GM18873 (cell line): ENCODE results near the gene PTN.
"Not testable (repeated sequence)": the region's sequence is repeated elsewhere in the genome, so short reads cannot be mapped to it uniquely, and the experiment has no call there.

ENCODE experiments used
- ATAC-seq: cut with Tn5 transposase; IDR thresholded peaks from one replicate; pipeline ENCODE4 v1.9.1; 2021; ENCODE audit warnings: mild to moderate bottlenecking, moderate library complexity, moderate number of reproducible peaks; ENCODE audit not compliant: unreplicated experiment, low FRiP score

PTN gene

GRCh38 chr7:137268001-137268865, 75.3 kb downstream of the PTN start:
- ATAC-seq = not testable (repeated sequence)

GRCh38 chr7:137266764-137267163, 76.8 kb downstream of the PTN start:
- ATAC-seq = no peak

GRCh38 chr7:137265480-137265879, 78.1 kb downstream of the PTN start:
- not testable (repeated sequence) for ATAC-seq

- no peak for ATAC-seq
These were observed 80.9 kb downstream of the PTN start for GRCh38 chr7:137262599-137262998.

- no peak for ATAC-seq
These were observed 85.0 kb downstream of the PTN start for GRCh38 chr7:137258552-137258951.

- no peak for ATAC-seq
These were observed 88.8 kb downstream of the PTN start for GRCh38 chr7:137254766-137255165.

- ATAC-seq = no peak
These were observed 97.6 kb downstream of the PTN start for GRCh38 chr7:137245890-137246289.

- no peak for ATAC-seq
These were observed 98.3 kb downstream of the PTN start for GRCh38 chr7:137245186-137245585.

GRCh38 chr7:137243741-137244140, 99.8 kb downstream of the PTN start:
- no peak for ATAC-seq

- no peak for ATAC-seq
These were observed 100.9 kb downstream of the PTN start for GRCh38 chr7:137242616-137243015.

- no peak for ATAC-seq
These were observed 101.7 kb downstream of the PTN start for GRCh38 chr7:137241655-137242360.

- not testable (repeated sequence) for ATAC-seq
These were observed 104.3 kb downstream of the PTN start for GRCh38 chr7:137239186-137239585.

- ATAC-seq = no peak
These were observed 108.1 kb downstream of the PTN start for GRCh38 chr7:137235434-137235833.

GRCh38 chr7:137231167-137231566, 112.4 kb downstream of the PTN start:
- ATAC-seq = no peak

GRCh38 chr7:137221467-137221866, 122.1 kb downstream of the PTN start:
- ATAC-seq = no peak

- ATAC-seq = no peak
These were observed 129.8 kb downstream of the PTN start for GRCh38 chr7:137213744-137214143.

- ATAC-seq = no peak
These were observed 134.2 kb downstream of the PTN start for GRCh38 chr7:137209151-137209817.

GRCh38 chr7:137206770-137207169, 136.8 kb downstream of the PTN start:
- ATAC-seq = no peak

- ATAC-seq = no peak
These were observed 139.3 kb downstream of the PTN start for GRCh38 chr7:137204246-137204645.

GRCh38 chr7:137203351-137203750, 140.2 kb downstream of the PTN start:
- ATAC-seq = no peak

GRCh38 chr7:137196648-137197047, 146.9 kb downstream of the PTN start:
- no peak for ATAC-seq
